H9 (cell line): ENCODE results near the gene CDC26. TPM values are rescaled to one million over a fixed set of nuclear protein-coding genes. Genes with fewer than 3 reads are reported as not detected.
"Not testable (repeated sequence)": the region's sequence is repeated elsewhere in the genome, so short reads cannot be mapped to it uniquely, and the experiment has no call there.

Source experiments
- DNase-seq: peaks from one replicate; pipeline ENCODE4 v3.0.0-alpha.2; 2017
- H2AFZ ChIP-seq: one replicate; pipeline ENCODE4 v1.6.1; 2013; ENCODE audit warnings: mild to moderate bottlenecking, low read length, control low read depth, moderate library complexity
- H2AK5ac ChIP-seq: 2 replicates; pipeline ENCODE4 v1.6.1; 2013; ENCODE audit warnings: low read length, control low read depth, mixed read lengths; ENCODE audit not compliant: insufficient read length
- H2BK120ac ChIP-seq: one replicate; pipeline ENCODE4 v1.6.1; 2013; ENCODE audit warnings: low read depth, mild to moderate bottlenecking, low read length, control low read depth, inconsistent platforms; ENCODE audit not compliant: poor library complexity, severe bottlenecking
- H2BK12ac ChIP-seq: 2 replicates; pipeline ENCODE4 v1.6.1; 2013; ENCODE audit warnings: low read length, control low read depth, mixed read lengths, low read depth; ENCODE audit not compliant: insufficient read length
- H2BK15ac ChIP-seq: 2 replicates; pipeline ENCODE4 v1.6.1; 2013; ENCODE audit warnings: low read depth, low read length, control low read depth
- H2BK20ac ChIP-seq: one replicate; pipeline ENCODE4 v1.6.1; 2013; ENCODE audit warnings: low read depth, mild to moderate bottlenecking, low read length, control low read depth, inconsistent platforms; ENCODE audit not compliant: poor library complexity, severe bottlenecking
- H2BK5ac ChIP-seq: 2 replicates; pipeline ENCODE4 v1.6.1; 2013; ENCODE audit warnings: low read length, control low read depth, mixed read lengths; ENCODE audit not compliant: insufficient read length
- H3K14ac ChIP-seq: 2 replicates; pipeline ENCODE4 v1.6.1; 2013; ENCODE audit warnings: low read length, control low read depth; ENCODE audit not compliant: insufficient read depth
- H3K18ac ChIP-seq: 2 replicates; pipeline ENCODE4 v1.6.1; 2013; ENCODE audit warnings: low read depth, mild to moderate bottlenecking, mixed read lengths, low read length, control low read depth; ENCODE audit not compliant: insufficient read length
- H3K23ac ChIP-seq: 2 replicates; pipeline ENCODE4 v1.6.1; 2013; ENCODE audit warnings: low read length, control low read depth, mixed read lengths, low read depth; ENCODE audit not compliant: insufficient read length
- H3K23me2 ChIP-seq: 2 replicates; pipeline ENCODE4 v1.6.1; 2013; ENCODE audit warnings: low read depth, mild to moderate bottlenecking, mixed read lengths, low read length, control low read depth; ENCODE audit not compliant: insufficient read length, poor library complexity, severe bottlenecking
- H3K27ac ChIP-seq: 2 replicates; pipeline ENCODE4 v1.5.1; 2013; ENCODE audit warnings: low read length, control low read depth, mixed read lengths, low read depth; ENCODE audit not compliant: insufficient read length
- H3K27me3 ChIP-seq: 2 replicates; pipeline ENCODE4 v1.6.1; 2013; ENCODE audit warnings: low read length, control low read depth, inconsistent platforms; ENCODE audit not compliant: insufficient read depth
- H3K4ac ChIP-seq: 2 replicates; pipeline ENCODE4 v1.6.1; 2013; ENCODE audit warnings: low read depth, mild to moderate bottlenecking, control low read depth, inconsistent platforms, low read length, moderate library complexity
- H3K4me1 ChIP-seq: 2 replicates; pipeline ENCODE4 v1.6.1; 2013; ENCODE audit warnings: low read length, control low read depth, inconsistent platforms; ENCODE audit not compliant: insufficient read depth
- H3K4me2 ChIP-seq: 2 replicates; pipeline ENCODE4 v1.6.1; 2013; ENCODE audit warnings: low read length, control low read depth, mixed read lengths; ENCODE audit not compliant: insufficient read length, insufficient read depth
- H3K56ac ChIP-seq: 2 replicates; pipeline ENCODE4 v1.6.1; 2013; ENCODE audit warnings: low read depth, mild to moderate bottlenecking, mixed read lengths, low read length, control low read depth; ENCODE audit not compliant: insufficient read length
- H3K79me1 ChIP-seq: 2 replicates; pipeline ENCODE4 v1.6.1; 2013; ENCODE audit warnings: low read depth, mild to moderate bottlenecking, moderate library complexity, low read length, control low read depth, inconsistent platforms; ENCODE audit not compliant: insufficient read depth, poor library complexity, severe bottlenecking
- H3K79me2 ChIP-seq: 2 replicates; pipeline ENCODE4 v1.6.1; 2013; ENCODE audit warnings: low read length, control low read depth, inconsistent platforms; ENCODE audit not compliant: insufficient read depth
- H3K9ac ChIP-seq: 2 replicates; pipeline ENCODE4 v1.6.1; 2013; ENCODE audit warnings: low read length, control low read depth, mixed read lengths; ENCODE audit not compliant: insufficient read length; ENCODE audit errors: extremely low read depth
- H3K9me3 ChIP-seq: one replicate; pipeline ENCODE4 v1.6.1; 2013; ENCODE audit warnings: low read depth, low read length, inconsistent platforms; ENCODE audit not compliant: control insufficient read depth
- H3T11ph ChIP-seq: one replicate; pipeline ENCODE4 v1.6.1; 2013; ENCODE audit warnings: mild to moderate bottlenecking, low read length, control low read depth, inconsistent platforms
- H4K20me1 ChIP-seq: one replicate; pipeline ENCODE4 v1.6.1; 2013; ENCODE audit not compliant: control insufficient read depth, insufficient read length, insufficient read depth
- H4K5ac ChIP-seq: 2 replicates; pipeline ENCODE4 v1.6.1; 2013; ENCODE audit warnings: low read depth, mild to moderate bottlenecking, mixed read lengths, low read length, control low read depth; ENCODE audit not compliant: insufficient read length
- H4K8ac ChIP-seq: replicated peaks from 2 replicates; pipeline ENCODE4 v1.6.1; 2013; ENCODE audit warnings: low read length, control low read depth, mixed read lengths, low read depth; ENCODE audit not compliant: insufficient read length
- H4K91ac ChIP-seq: 2 replicates; pipeline ENCODE4 v1.6.1; 2013; ENCODE audit warnings: low read depth, mild to moderate bottlenecking, moderate library complexity, mixed read lengths, low read length, control low read depth; ENCODE audit not compliant: insufficient read length
- H3K27ac Mint-ChIP-seq, 3 experiments: 2 replicates in 2 of 3; 3 replicates in 1 of 3; pipeline ENCODE4 v1.8.0; 2020 to 2021; ENCODE audit warnings: mixed read lengths in 3 of 3, mild to moderate bottlenecking in 1 of 3, moderate library complexity in 1 of 3
- H3K27me3 Mint-ChIP-seq: 2 replicates; pipeline ENCODE4 v1.8.0; 2021; ENCODE audit warnings: low read depth, mild to moderate bottlenecking, moderate library complexity, mixed read lengths
- H3K36me3 Mint-ChIP-seq, 3 experiments: 2 replicates in 2 of 3; 3 replicates in 1 of 3; pipeline ENCODE4 v1.8.0; 2020 to 2021; ENCODE audit warnings: low read depth in 3 of 3, mixed read lengths in 3 of 3; ENCODE audit not compliant: insufficient read depth in 1 of 3
- H3K4me1 Mint-ChIP-seq, 2 experiments: 2 replicates each; pipeline ENCODE4 v1.8.0; 2020; ENCODE audit warnings: mixed read lengths in 2 of 2
- H3K4me3 Mint-ChIP-seq, 2 experiments: 2 replicates in 1 of 2; 3 replicates in 1 of 2; pipeline ENCODE4 v1.8.0; 2020 to 2021; ENCODE audit warnings: mild to moderate bottlenecking in 2 of 2, mixed read lengths in 2 of 2, moderate library complexity in 1 of 2
- H3K9me3 Mint-ChIP-seq, 2 experiments: 2 replicates in 1 of 2; 3 replicates in 1 of 2; pipeline ENCODE4 v1.8.0; 2020; ENCODE audit warnings: mild to moderate bottlenecking in 2 of 2, mixed read lengths in 2 of 2, moderate library complexity in 1 of 2
- WGBS: extraction: QIAGEN DNeasy Blood & Tissue Kit; methylation state at CpG from one replicate; pipeline ENCODE4 v1.1.7; 2013; ENCODE audit warnings: missing lambda C conversion rate, low lambda C conversion rate, mixed read lengths; ENCODE audit not compliant: insufficient read length; ENCODE audit errors: extremely low coverage; 5-methylcytosine and 5-hydroxymethylcytosine counted together
- total RNA-seq: library from RNA; stranded (reverse); gene quantifications from 2 replicates; pipeline ENCODE4 v1.2.1, GENCODE V29; 2021
- TF ChIP-seq, protein P1 (sequence below): fragments of 200-600 bp; sonication (generic); conservative IDR thresholded peaks from 3 replicates; pipeline ENCODE4 v1.8.0; 2021; ENCODE audit warnings: antibody characterized with exemption, mild to moderate bottlenecking

CDC26 gene
- total RNA-seq, 1 experiment from 2014 or later = 38.6 TPM

- Histone ChIP-seq H2BK120ac (no peak overlapping the region), H2AFZ (no peak overlapping the region), H3K79me2 (0 out of 2 replicates have a peak, but pooled peaks cover 2% of the 10 kb centered on the region), H3K23ac (no peak overlapping the region), H3K4me1 (no peaks in the 10 kb centered on the region), H3K4me2 (no peak overlapping the region), H2AK5ac (no peak overlapping the region), H3K27ac (no peak overlapping the region), H3K23me2 (no peaks in the 10 kb centered on the region), H3K79me1 (no peaks in the 10 kb centered on the region), H2BK15ac (no peak overlapping the region), H4K5ac (no peak overlapping the region), H2BK5ac (no peak overlapping the region), H3K27me3 (no peaks in the 10 kb centered on the region), H3K4ac (no peak overlapping the region), H3K56ac (no peak overlapping the region), H4K91ac (no peak overlapping the region), H3K18ac (no peak overlapping the region), H3K14ac (no peak overlapping the region), H3K9me3 (no peaks in the 10 kb centered on the region), H3T11ph (no peak overlapping the region), H2BK12ac (no peak overlapping the region), H3K9ac (no peak overlapping the region), H4K8ac (no peak overlapping the region), H4K20me1 (no peaks in the 10 kb centered on the region), H2BK20ac (no peak overlapping the region)
- TF ChIP-seq, protein P1, sequence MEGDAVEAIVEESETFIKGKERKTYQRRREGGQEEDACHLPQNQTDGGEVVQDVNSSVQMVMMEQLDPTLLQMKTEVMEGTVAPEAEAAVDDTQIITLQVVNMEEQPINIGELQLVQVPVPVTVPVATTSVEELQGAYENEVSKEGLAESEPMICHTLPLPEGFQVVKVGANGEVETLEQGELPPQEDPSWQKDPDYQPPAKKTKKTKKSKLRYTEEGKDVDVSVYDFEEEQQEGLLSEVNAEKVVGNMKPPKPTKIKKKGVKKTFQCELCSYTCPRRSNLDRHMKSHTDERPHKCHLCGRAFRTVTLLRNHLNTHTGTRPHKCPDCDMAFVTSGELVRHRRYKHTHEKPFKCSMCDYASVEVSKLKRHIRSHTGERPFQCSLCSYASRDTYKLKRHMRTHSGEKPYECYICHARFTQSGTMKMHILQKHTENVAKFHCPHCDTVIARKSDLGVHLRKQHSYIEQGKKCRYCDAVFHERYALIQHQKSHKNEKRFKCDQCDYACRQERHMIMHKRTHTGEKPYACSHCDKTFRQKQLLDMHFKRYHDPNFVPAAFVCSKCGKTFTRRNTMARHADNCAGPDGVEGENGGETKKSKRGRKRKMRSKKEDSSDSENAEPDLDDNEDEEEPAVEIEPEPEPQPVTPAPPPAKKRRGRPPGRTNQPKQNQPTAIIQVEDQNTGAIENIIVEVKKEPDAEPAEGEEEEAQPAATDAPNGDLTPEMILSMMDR = no peak
- no CpG with 5 or more reads among the region's 4 CpGs for WGBS
- Mint-ChIP-seq H3K4me1 (no peaks in the 10 kb centered on the region), H3K36me3 (no peaks in the 10 kb centered on the region; a peak in 1 of 7 replicates), H3K27me3 (no peaks in the 10 kb centered on the region), H3K4me3 (no peak overlapping the region), H3K9me3 (no peaks in the 10 kb centered on the region), H3K27ac (no peak overlapping the region)
- DNase-seq = no peak
These were observed 38.3 kb downstream of the CDC26 start for GRCh38 chr9:113237026-113237425.

GRCh38 chr9:113235701-113236255, 39.6 kb downstream of the CDC26 start:
- H3K4me1 ChIP-seq, H2BK120ac ChIP-seq, H2BK20ac ChIP-seq, H4K5ac ChIP-seq, H4K20me1 ChIP-seq, H3K9me3 Mint-ChIP-seq, H3K4me2 ChIP-seq, H3K4ac ChIP-seq, H3K14ac ChIP-seq, H2AFZ ChIP-seq, H3K18ac ChIP-seq, H3K4me1 Mint-ChIP-seq, H2AK5ac ChIP-seq, H3K79me1 ChIP-seq, H3K23ac ChIP-seq, H3K36me3 Mint-ChIP-seq, H2BK12ac ChIP-seq, DNase-seq, H2BK5ac ChIP-seq, H2BK15ac ChIP-seq, H3K79me2 ChIP-seq, H3T11ph ChIP-seq, H3K27me3 ChIP-seq, H3K27ac ChIP-seq, H4K91ac ChIP-seq, H3K9ac ChIP-seq, H4K8ac ChIP-seq, H3K4me3 Mint-ChIP-seq, H3K56ac ChIP-seq, H3K9me3 ChIP-seq, H3K27me3 Mint-ChIP-seq, H3K23me2 ChIP-seq: not testable (repeated sequence)
- peak overlapping the region in 1 of 3 experiments; percentile 70; a peak in 1 of 7 replicates for H3K27ac Mint-ChIP-seq
- WGBS = no CpG with 5 or more reads among the region's 10 CpGs
